ENCODE results near the gene SUPT3H.
"Not testable (repeated sequence)": the region's sequence is repeated elsewhere in the genome, so short reads cannot be mapped to it uniquely, and the experiment has no call there.

SUPT3H gene

DNA sequence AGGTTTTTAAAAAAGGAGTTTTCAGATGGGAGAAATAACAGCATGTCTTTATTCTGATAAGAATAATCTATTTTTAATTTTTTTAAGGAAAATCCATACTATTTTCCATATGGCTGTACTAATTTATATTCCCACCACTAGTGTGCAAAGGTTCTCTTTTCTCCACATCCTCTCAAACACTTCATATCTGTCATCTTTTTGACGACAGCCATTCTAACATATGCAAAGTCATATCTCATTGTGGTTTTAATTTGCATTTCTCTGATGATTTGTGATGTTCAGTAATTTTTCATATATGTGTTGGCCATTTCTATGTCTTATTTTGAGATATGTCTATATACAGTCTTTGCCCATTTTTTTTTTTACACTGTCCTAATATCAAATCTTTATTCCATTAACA is 330.2 kb downstream of the SUPT3H start:
- no peaks in the 10 kb centered on the region for H3K27me3 ChIP-seq (ENCODE audit: insufficient read depth, insufficient read length)
- H3K4me1 ChIP-seq (ENCODE audit: insufficient read depth, insufficient read length), result no peaks in the 10 kb centered on the region
- H3K4me3 ChIP-seq (ENCODE audit: insufficient read length, low read depth), result no peak overlapping the region
- H3K9me3 ChIP-seq (ENCODE audit: insufficient read depth, low read length), result no peaks in the 10 kb centered on the region
- TF ChIP-seq YY1 (IDR thresholded peaks at IDR 0.05; ENCODE audit: insufficient read depth, insufficient read length) (no peak), ZNF274 (IDR thresholded peaks at IDR 0.05; ENCODE audit: low read depth, low read length) (no peak), SUZ12 (IDR thresholded peaks at IDR 0.05; ENCODE audit: extremely low read depth, insufficient read depth, insufficient read length) (no peak)
- no peak overlapping the region for H3K9ac ChIP-seq (ENCODE audit: insufficient read length, low read depth)
- no peaks in the 10 kb centered on the region for H3K36me3 ChIP-seq (ENCODE audit: insufficient read depth, insufficient read length, low read length)
- no peak for DNase-seq (ENCODE audit: low read depth, low spot score)

DNA sequence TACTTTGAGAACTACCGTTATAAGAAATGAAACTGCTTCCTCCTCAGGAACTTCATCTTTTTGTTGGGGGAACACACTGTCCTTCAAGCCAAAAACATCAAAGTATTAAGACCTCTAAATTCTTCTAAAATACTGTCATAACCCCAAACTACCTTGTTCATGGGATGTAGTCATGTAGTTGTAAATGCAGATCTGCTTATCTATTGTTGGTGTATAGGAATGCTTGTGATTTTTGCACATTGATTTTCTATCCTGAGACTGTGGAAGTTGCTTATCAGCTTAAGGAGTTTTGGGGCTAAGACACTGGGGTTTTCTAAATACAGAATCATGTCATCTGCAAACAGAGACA is 332.5 kb downstream of the SUPT3H start:
- no peak for DNase-seq (ENCODE audit: low read depth, low spot score)
- Histone ChIP-seq H3K4me1 (ENCODE audit: insufficient read depth, insufficient read length) (no peaks in the 10 kb centered on the region), H3K9ac (ENCODE audit: insufficient read length, low read depth) (no peak overlapping the region), H3K27me3 (ENCODE audit: insufficient read depth, insufficient read length) (no peaks in the 10 kb centered on the region), H3K4me3 (ENCODE audit: insufficient read length, low read depth) (no peak overlapping the region), H3K36me3 (ENCODE audit: insufficient read depth, insufficient read length, low read length) (no peaks in the 10 kb centered on the region), H3K9me3 (ENCODE audit: insufficient read depth, low read length) (no peaks in the 10 kb centered on the region)
- TF ChIP-seq SUZ12 (IDR thresholded peaks at IDR 0.05; ENCODE audit: extremely low read depth, insufficient read depth, insufficient read length) (no peak), ZNF274 (IDR thresholded peaks at IDR 0.05; ENCODE audit: low read depth, low read length) (no peak)

DNA sequence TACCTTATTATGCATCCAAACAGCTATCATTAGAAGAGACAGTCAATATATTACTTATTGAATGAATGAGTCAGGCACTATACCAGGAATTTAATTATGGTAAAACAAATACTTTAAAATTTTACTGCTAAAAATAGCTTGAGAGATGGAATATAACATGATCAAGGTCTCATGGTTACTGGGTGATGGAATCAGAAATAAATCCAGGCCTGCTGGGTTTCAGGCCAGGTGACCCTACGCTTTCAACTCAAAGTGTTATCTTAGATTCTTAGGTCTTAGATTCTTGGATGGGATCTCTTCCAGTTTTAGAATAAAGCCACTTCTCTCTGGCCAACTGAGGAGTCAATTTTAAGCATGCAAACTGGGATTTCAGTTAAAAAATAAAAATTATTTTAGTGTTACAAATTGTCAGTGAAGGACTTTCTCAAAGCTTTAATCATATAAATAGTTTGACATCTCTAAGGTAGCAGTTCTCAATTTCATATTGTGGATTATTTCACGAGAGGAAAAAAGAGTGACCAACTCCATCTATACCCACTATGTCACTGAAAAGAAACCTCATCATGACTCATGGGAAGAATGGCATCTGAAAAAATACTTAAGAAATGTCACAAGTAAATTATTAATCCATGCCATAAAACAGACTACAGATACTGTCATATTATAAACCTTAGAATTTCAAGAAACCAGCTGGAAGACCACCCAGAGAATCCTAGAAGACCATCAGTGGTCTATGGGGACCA is 333.1 kb downstream of the SUPT3H start:
- no peak overlapping the region for H3K9ac ChIP-seq (ENCODE audit: insufficient read length, low read depth)
- TF ChIP-seq ZNF274 (IDR thresholded peaks at IDR 0.05; ENCODE audit: low read depth, low read length) (no peak), SUZ12 (IDR thresholded peaks at IDR 0.05; ENCODE audit: extremely low read depth, insufficient read depth, insufficient read length) (no peak), YY1 (IDR thresholded peaks at IDR 0.05; ENCODE audit: insufficient read depth, insufficient read length) (no peak)
- no peak overlapping the region for H3K4me3 ChIP-seq (ENCODE audit: insufficient read length, low read depth)
- H3K4me1 ChIP-seq (ENCODE audit: insufficient read depth, insufficient read length), result no peaks in the 10 kb centered on the region
- no peaks in the 10 kb centered on the region for H3K36me3 ChIP-seq (ENCODE audit: insufficient read depth, insufficient read length, low read length)
- no peak for DNase-seq (ENCODE audit: low read depth, low spot score)
- H3K27me3 ChIP-seq (ENCODE audit: insufficient read depth, insufficient read length), result no peaks in the 10 kb centered on the region
- H3K9me3 ChIP-seq (ENCODE audit: insufficient read depth, low read length), result no peaks in the 10 kb centered on the region

DNA sequence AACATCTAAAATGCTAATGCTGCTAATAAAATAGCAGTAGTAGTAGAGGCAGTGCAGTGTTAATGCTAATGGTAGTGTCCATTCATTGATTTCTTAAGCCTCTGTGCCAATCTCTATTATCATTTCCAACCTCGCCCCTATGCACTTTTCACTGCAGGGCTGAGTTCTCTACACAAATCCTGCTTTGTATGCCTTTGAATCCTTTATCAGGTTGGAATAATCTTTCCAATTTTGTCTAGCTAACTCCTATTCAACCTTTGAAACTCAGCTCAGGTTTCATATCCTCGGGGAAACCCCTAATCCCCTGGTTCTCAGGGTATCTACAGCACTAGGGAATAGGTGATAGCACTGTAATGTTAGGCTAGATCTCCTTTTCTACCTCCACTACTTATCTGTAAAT is 333.6 kb downstream of the SUPT3H start:
- TF ChIP-seq YY1 (IDR thresholded peaks at IDR 0.05; ENCODE audit: insufficient read depth, insufficient read length), result no peak
- TF ChIP-seq ZNF274 (IDR thresholded peaks at IDR 0.05; ENCODE audit: low read depth, low read length), result no peak
- TF ChIP-seq SUZ12 (IDR thresholded peaks at IDR 0.05; ENCODE audit: extremely low read depth, insufficient read depth, insufficient read length), result no peak
- DNase-seq (ENCODE audit: low read depth, low spot score), result no peak
- Histone ChIP-seq H3K36me3 (ENCODE audit: insufficient read depth, insufficient read length, low read length) (no peaks in the 10 kb centered on the region), H3K4me1 (ENCODE audit: insufficient read depth, insufficient read length) (no peaks in the 10 kb centered on the region), H3K9ac (ENCODE audit: insufficient read length, low read depth) (no peak overlapping the region), H3K27me3 (ENCODE audit: insufficient read depth, insufficient read length) (no peaks in the 10 kb centered on the region), H3K4me3 (ENCODE audit: insufficient read length, low read depth) (no peak overlapping the region), H3K9me3 (ENCODE audit: insufficient read depth, low read length) (no peaks in the 10 kb centered on the region)

DNA sequence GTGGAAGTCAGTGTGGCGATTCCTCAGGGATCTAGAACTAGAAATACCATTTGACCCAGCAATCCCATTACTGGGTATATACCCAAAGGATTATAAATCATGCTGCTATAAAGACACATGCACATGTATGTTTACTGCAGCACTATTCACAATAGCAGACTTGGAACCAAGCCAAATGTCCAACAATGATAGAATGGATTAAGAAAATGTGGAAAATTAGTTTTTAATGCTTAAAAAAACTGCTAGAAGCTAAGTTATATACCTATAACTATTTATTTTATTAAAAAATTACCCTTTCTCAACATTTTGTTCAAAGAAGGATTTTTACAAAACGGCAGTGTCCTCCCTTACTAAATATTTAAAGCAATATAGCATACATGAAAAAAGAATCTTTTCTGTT is 335.1 kb downstream of the SUPT3H start:
- H3K9me3 ChIP-seq (ENCODE audit: insufficient read depth, low read length); H3K4me1 ChIP-seq (ENCODE audit: insufficient read depth, insufficient read length); H3K9ac ChIP-seq (ENCODE audit: insufficient read length, low read depth); H3K27me3 ChIP-seq (ENCODE audit: insufficient read depth, insufficient read length); DNase-seq (ENCODE audit: low read depth, low spot score); H3K36me3 ChIP-seq (ENCODE audit: insufficient read depth, insufficient read length, low read length); H3K4me3 ChIP-seq (ENCODE audit: insufficient read length, low read depth): not testable (repeated sequence)

DNA sequence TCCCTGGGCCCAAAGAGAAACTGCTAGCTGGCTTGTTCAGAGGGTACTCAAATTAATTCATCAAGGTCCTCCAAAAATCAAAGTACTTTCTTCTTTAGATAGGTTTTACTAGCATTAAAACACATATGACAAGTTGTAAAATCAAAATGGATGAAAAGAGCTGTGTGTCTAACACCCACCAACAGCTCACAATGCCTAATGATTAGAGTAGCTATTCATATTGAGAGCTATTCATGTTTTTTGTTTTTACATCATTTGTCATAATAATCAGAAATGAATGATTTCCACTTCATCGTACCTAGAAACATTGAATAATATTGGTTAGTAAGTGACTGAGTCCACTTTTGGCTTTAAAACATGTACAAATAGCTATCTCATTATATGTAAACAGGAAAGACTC is 339.5 kb downstream of the SUPT3H start:
- Histone ChIP-seq H3K27me3 (ENCODE audit: insufficient read depth, insufficient read length) (no peaks in the 10 kb centered on the region), H3K4me1 (ENCODE audit: insufficient read depth, insufficient read length) (no peaks in the 10 kb centered on the region), H3K4me3 (ENCODE audit: insufficient read length, low read depth) (no peak overlapping the region), H3K9ac (ENCODE audit: insufficient read length, low read depth) (no peak overlapping the region), H3K36me3 (ENCODE audit: insufficient read depth, insufficient read length, low read length) (no peaks in the 10 kb centered on the region), H3K9me3 (ENCODE audit: insufficient read depth, low read length) (no peaks in the 10 kb centered on the region)
- no peak for TF ChIP-seq SUZ12 (IDR thresholded peaks at IDR 0.05; ENCODE audit: extremely low read depth, insufficient read depth, insufficient read length)
- DNase-seq (ENCODE audit: low read depth, low spot score), result no peak

DNA sequence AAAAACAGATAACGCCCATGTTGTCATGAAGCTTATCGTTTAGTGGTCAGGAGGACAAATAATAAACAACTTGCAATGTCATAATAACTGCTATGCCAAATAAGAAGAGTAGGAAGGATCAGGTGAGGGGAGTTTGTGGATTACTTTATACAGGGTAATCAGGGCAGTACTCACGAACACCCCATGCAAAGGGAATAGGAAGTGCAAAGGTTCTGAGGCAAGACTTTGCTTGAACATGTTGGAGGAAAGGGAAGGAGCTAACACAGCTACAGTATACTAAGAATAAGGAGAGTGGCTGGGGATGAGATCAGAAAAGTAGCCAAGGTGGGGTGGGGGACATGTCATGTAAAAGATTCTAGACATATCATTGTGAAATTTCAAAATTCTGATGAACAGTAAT is 341.6 kb downstream of the SUPT3H start:
- Histone ChIP-seq H3K9ac (ENCODE audit: insufficient read length, low read depth) (no peak overlapping the region), H3K36me3 (ENCODE audit: insufficient read depth, insufficient read length, low read length) (no peaks in the 10 kb centered on the region), H3K4me1 (ENCODE audit: insufficient read depth, insufficient read length) (no peaks in the 10 kb centered on the region), H3K9me3 (ENCODE audit: insufficient read depth, low read length) (no peaks in the 10 kb centered on the region), H3K27me3 (ENCODE audit: insufficient read depth, insufficient read length) (no peaks in the 10 kb centered on the region), H3K4me3 (ENCODE audit: insufficient read length, low read depth) (no peak overlapping the region)
- no peak for DNase-seq (ENCODE audit: low read depth, low spot score)
- no peak for TF ChIP-seq ZNF274 (IDR thresholded peaks at IDR 0.05; ENCODE audit: low read depth, low read length)
- TF ChIP-seq SUZ12 (IDR thresholded peaks at IDR 0.05; ENCODE audit: extremely low read depth, insufficient read depth, insufficient read length), result no peak
- no peak for TF ChIP-seq YY1 (IDR thresholded peaks at IDR 0.05; ENCODE audit: insufficient read depth, insufficient read length)

DNA sequence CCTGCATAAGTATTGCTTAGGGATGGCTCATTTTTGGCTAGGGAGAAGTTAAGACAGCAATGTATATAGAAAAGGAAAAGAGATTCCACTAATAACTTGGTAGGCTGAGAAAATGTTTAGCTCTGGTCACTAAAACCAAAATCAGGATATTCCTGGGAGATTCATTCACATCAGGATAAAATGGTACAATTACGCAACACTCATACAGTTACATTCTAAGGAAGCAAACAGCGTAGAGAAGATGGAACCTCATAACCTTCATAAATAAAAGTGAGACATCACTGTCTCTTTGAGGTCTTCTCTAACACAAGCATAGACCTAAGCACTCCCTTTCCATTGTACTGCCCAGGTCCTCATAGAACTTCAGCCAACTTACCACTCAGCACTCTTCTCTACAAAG is 345.3 kb downstream of the SUPT3H start:
- Histone ChIP-seq H3K27me3 (ENCODE audit: insufficient read depth, insufficient read length) (no peaks in the 10 kb centered on the region), H3K9me3 (ENCODE audit: insufficient read depth, low read length) (no peaks in the 10 kb centered on the region), H3K9ac (ENCODE audit: insufficient read length, low read depth) (no peak overlapping the region), H3K4me3 (ENCODE audit: insufficient read length, low read depth) (no peak overlapping the region), H3K36me3 (ENCODE audit: insufficient read depth, insufficient read length, low read length) (no peaks in the 10 kb centered on the region), H3K4me1 (ENCODE audit: insufficient read depth, insufficient read length) (no peaks in the 10 kb centered on the region)
- no peak for DNase-seq (ENCODE audit: low read depth, low spot score)
- TF ChIP-seq SUZ12 (IDR thresholded peaks at IDR 0.05; ENCODE audit: extremely low read depth, insufficient read depth, insufficient read length), result no peak
- TF ChIP-seq YY1 (IDR thresholded peaks at IDR 0.05; ENCODE audit: insufficient read depth, insufficient read length), result no peak
- TF ChIP-seq ZNF274 (IDR thresholded peaks at IDR 0.05; ENCODE audit: low read depth, low read length), result no peak
